Subcutaneous adipose tissue (tissue), 4 donors: ENCODE results near the gene P2RX7. TPM values are rescaled to one million over a fixed set of nuclear protein-coding genes. Genes with fewer than 3 reads are reported as not detected.

Experiments used
- CTCF ChIP-seq: fragments of 450-650 bp; IDR thresholded peaks from one replicate; pipeline ENCODE4 v1.5.1; 2016; ENCODE audit warnings: low read depth, mild to moderate bottlenecking, control low read depth, antibody characterized with exemption, moderate library complexity
- total RNA-seq, 4 donors: library from RNA; depleted of rRNA; stranded (reverse); fragments of >200 nt; gene quantifications; one replicate each; pipeline ENCODE4 v1.1.0, GENCODE V29; 2016

P2RX7 gene
- total RNA-seq, 4 donors from 2014 or later = 2.4 to 29.2 (median 5.0) TPM

GRCh38 chr12:121223292-121224285 lies 90.9 kb downstream of the P2RX7 start:
- no peak for TF ChIP-seq CTCF

GRCh38 chr12:121224591-121224990 lies 91.9 kb downstream of the P2RX7 start:
- TF ChIP-seq CTCF = no peak

- TF ChIP-seq CTCF = no peak
Observed at GRCh38 chr12:121226399-121226798, 93.7 kb downstream of the P2RX7 start.

- TF ChIP-seq CTCF = no peak
Observed at GRCh38 chr12:121227294-121227693, 94.6 kb downstream of the P2RX7 start.

- TF ChIP-seq CTCF = no peak
Observed at GRCh38 chr12:121228919-121229665, 96.4 kb downstream of the P2RX7 start.

- no peak for TF ChIP-seq CTCF
Observed at GRCh38 chr12:121230538-121230907, 97.8 kb downstream of the P2RX7 start.

- TF ChIP-seq CTCF = no peak
Observed at GRCh38 chr12:121232163-121232562, 99.5 kb downstream of the P2RX7 start.
